H1 (cell line): ENCODE measurements around the gene SND1. TPM values are rescaled to one million over a fixed set of nuclear protein-coding genes. Genes with fewer than 3 reads are reported as not detected.

Experiments used
- CTCF ChIA-PET: fragments of 300-600 bp; sonication (Branson Sonifier 250); formaldehyde crosslinking; loops from one replicate; lab custom pipeline; 2021; ENCODE audit not compliant: partially characterized antibody; lab: Charles Lee
- POLR2A ChIA-PET: fragments of 300-600 bp; sonication (Branson Sonifier 250); formaldehyde crosslinking; loops from one replicate; lab custom pipeline; 2021; ENCODE audit warnings: inconsistent platforms; ENCODE audit not compliant: partially characterized antibody; lab: Charles Lee
- DNase-seq, 2 experiments: peaks; one replicate each; pipeline versions ENCODE4 v3.0.0 to v3.0.0-alpha.2; 2010 to 2022; ENCODE audit warnings: low spot score in 2 of 2, low read depth in 1 of 2, mixed read lengths in 1 of 2
- FAIRE-seq: peaks from 2 replicates; lab custom pipeline; 2011; peaks lifted over from hg19 to GRCh38; lab: Jason Lieb, UNC
- H2AFZ ChIP-seq: 2 replicates; pipeline ENCODE4 v1.8.1; 2012; ENCODE audit warnings: low read length, inconsistent platforms
- H2AK5ac ChIP-seq: 2 replicates; pipeline ENCODE4 v1.6.1; 2013; ENCODE audit warnings: low read depth, low read length
- H2BK120ac ChIP-seq: replicated peaks from 2 replicates; pipeline ENCODE3; 2013; ENCODE audit warnings: low read depth, low read length, inconsistent platforms
- H2BK12ac ChIP-seq: 2 replicates; pipeline ENCODE4 v1.6.1; 2013; ENCODE audit warnings: low read depth, low read length
- H2BK15ac ChIP-seq: 2 replicates; pipeline ENCODE4 v1.6.1; 2013; ENCODE audit warnings: low read length
- H2BK20ac ChIP-seq: 2 replicates; pipeline ENCODE4 v1.6.1; 2013; ENCODE audit warnings: low read length
- H2BK5ac ChIP-seq: 2 replicates; pipeline ENCODE4 v1.6.1; 2013; ENCODE audit warnings: low read depth, low read length
- H3K14ac ChIP-seq: 2 replicates; pipeline ENCODE4 v1.6.1; 2013; ENCODE audit warnings: inconsistent platforms; ENCODE audit not compliant: insufficient read length
- H3K18ac ChIP-seq: 2 replicates; pipeline ENCODE4 v1.6.1; 2013; ENCODE audit warnings: low read length; ENCODE audit errors: extremely low read depth
- H3K23ac ChIP-seq: 2 replicates; pipeline ENCODE4 v1.6.1; 2013; ENCODE audit warnings: inconsistent platforms; ENCODE audit not compliant: insufficient read length
- H3K23me2 ChIP-seq: 2 replicates; pipeline ENCODE4 v1.6.1; 2013; ENCODE audit warnings: low read depth, low read length
- H3K27ac ChIP-seq: 2 replicates; pipeline ENCODE4 v1.6.1; 2011; ENCODE audit warnings: low read depth, low read length, inconsistent platforms
- H3K27me3 ChIP-seq, 4 experiments: replicated peaks in 1 of 4; 1 replicate in 1 of 4; 2 replicates in 3 of 4; pipeline versions ENCODE4 v1.6.1 to v1.8.1; 2011 to 2013; ENCODE audit warnings: low read length in 3 of 4, mild to moderate bottlenecking in 3 of 4, inconsistent platforms in 2 of 4, mixed read lengths in 2 of 4, moderate library complexity in 1 of 4; ENCODE audit not compliant: control insufficient read depth in 3 of 4, insufficient read depth in 3 of 4; ENCODE audit errors: extremely low read depth in 1 of 4
- H3K36me3 ChIP-seq, 4 experiments: 2 replicates each; pipeline versions ENCODE4 v1.6.1 to v1.8.1; 2011 to 2013; ENCODE audit warnings: mild to moderate bottlenecking in 4 of 4, low read length in 3 of 4, moderate library complexity in 2 of 4, control low read depth in 1 of 4, inconsistent platforms in 1 of 4; ENCODE audit not compliant: insufficient read depth in 4 of 4, control insufficient read depth in 2 of 4
- H3K4ac ChIP-seq: replicated peaks from 2 replicates; pipeline ENCODE3; 2013; ENCODE audit warnings: low read length, low read depth, mixed read lengths, inconsistent platforms; ENCODE audit not compliant: insufficient read length
- H3K4me1 ChIP-seq, 4 experiments: replicated peaks in 1 of 4; 1 replicate in 1 of 4; 2 replicates in 3 of 4; pipeline versions ENCODE4 v1.6.1 to v1.8.1; 2011 to 2013; ENCODE audit warnings: low read length in 3 of 4, inconsistent platforms in 2 of 4, mixed read lengths in 1 of 4; ENCODE audit not compliant: insufficient read depth in 4 of 4, control insufficient read depth in 3 of 4
- H3K4me2 ChIP-seq, 2 experiments: 2 replicates each; pipeline versions ENCODE4 v1.6.1 to v1.8.1; 2011 to 2013; ENCODE audit warnings: low read depth in 2 of 2, low read length in 2 of 2, control low read depth in 1 of 2, inconsistent platforms in 1 of 2, mild to moderate bottlenecking in 1 of 2; ENCODE audit not compliant: insufficient read depth in 1 of 2
- H3K4me3 ChIP-seq, 4 experiments: fragments of 200-600, 300-600 bp in 1 of 4; sonication (generic), shearing (Covaris generic), sonication (Bioruptor Twin) in 1 of 4; 2 replicates each; pipeline versions ENCODE4 v1.5.1 to v1.8.1; 2011 to 2016; ENCODE audit warnings: low read length in 4 of 4, low read depth in 3 of 4, control low read depth in 2 of 4, inconsistent platforms in 2 of 4, mild to moderate bottlenecking in 2 of 4, mixed read lengths in 1 of 4, moderate library complexity in 1 of 4; ENCODE audit not compliant: insufficient read depth in 2 of 4; ENCODE audit errors: extremely low read depth in 1 of 4
- H3K56ac ChIP-seq: replicated peaks from 2 replicates; pipeline ENCODE3; 2013; ENCODE audit warnings: low read depth, mild to moderate bottlenecking, mixed read lengths, low read length, inconsistent platforms; ENCODE audit not compliant: insufficient read length
- H3K79me1 ChIP-seq: 2 replicates; pipeline ENCODE4 v1.6.1; 2013; ENCODE audit warnings: low read depth, low read length, control low read depth
- H3K79me2 ChIP-seq, 2 experiments: 2 replicates each; pipeline versions ENCODE4 v1.6.1 to v1.8.1; 2012 to 2013; ENCODE audit warnings: low read length in 2 of 2, mild to moderate bottlenecking in 2 of 2, inconsistent platforms in 1 of 2; ENCODE audit not compliant: insufficient read depth in 2 of 2, control insufficient read depth in 1 of 2
- H3K9ac ChIP-seq, 4 experiments: replicated peaks in 1 of 4; 1 replicate in 1 of 4; 2 replicates in 3 of 4; pipeline versions ENCODE4 v1.6.1 to v1.8.1; 2011 to 2013; ENCODE audit warnings: low read depth in 3 of 4, low read length in 3 of 4, control low read depth in 2 of 4, mild to moderate bottlenecking in 2 of 4, moderate library complexity in 2 of 4, inconsistent platforms in 1 of 4; ENCODE audit errors: extremely low read depth in 1 of 4
- H3K9me3 ChIP-seq, 2 experiments: 2 replicates each; pipeline versions ENCODE4 v1.6.1 to v1.8.1; 2012 to 2013; ENCODE audit warnings: mild to moderate bottlenecking in 2 of 2, moderate library complexity in 2 of 2, control low read depth in 1 of 2, inconsistent platforms in 1 of 2, low read depth in 1 of 2, low read length in 1 of 2, mixed read lengths in 1 of 2; ENCODE audit not compliant: insufficient read depth in 2 of 2
- H4K20me1 ChIP-seq, 2 experiments: replicated peaks in 1 of 2; 2 replicates each; pipeline versions ENCODE3 to v1.8.1; 2011 to 2013; ENCODE audit warnings: inconsistent platforms in 2 of 2, low read length in 2 of 2, mild to moderate bottlenecking in 1 of 2; ENCODE audit not compliant: insufficient read depth in 2 of 2, control insufficient read depth in 1 of 2
- H4K5ac ChIP-seq: 2 replicates; pipeline ENCODE4 v1.6.1; 2013; ENCODE audit warnings: low read length, low read depth, mixed read lengths, inconsistent platforms; ENCODE audit not compliant: insufficient read length
- H4K8ac ChIP-seq: 2 replicates; pipeline ENCODE4 v1.8.0; 2013; ENCODE audit warnings: mild to moderate bottlenecking, moderate library complexity, low read length, inconsistent platforms; ENCODE audit not compliant: insufficient read depth; ENCODE audit errors: extremely low read depth
- H4K91ac ChIP-seq: replicated peaks from 2 replicates; pipeline ENCODE3; 2013; ENCODE audit warnings: low read length, mixed read lengths, inconsistent platforms; ENCODE audit not compliant: insufficient read length
- GABPA ChIP-seq: IDR thresholded peaks from 2 replicates; pipeline ENCODE4 v1.6.1; 2011; ENCODE audit warnings: mild to moderate bottlenecking, low read length, moderate library complexity, borderline replicate concordance; ENCODE audit not compliant: insufficient read depth
- KDM1A ChIP-seq: fragments of 200-600, 300-600 bp; sonication (generic); IDR thresholded peaks from 2 replicates; pipeline ENCODE4 v1.7.1; 2016; ENCODE audit warnings: mild to moderate bottlenecking, low read length, borderline replicate concordance
- KDM4A ChIP-seq: IDR thresholded peaks from one replicate; pipeline ENCODE4 v1.7.1; 2012; ENCODE audit warnings: low read depth, mild to moderate bottlenecking, moderate library complexity, low read length, inconsistent platforms; ENCODE audit not compliant: severe bottlenecking
- NANOG ChIP-seq: IDR thresholded peaks from 2 replicates; pipeline ENCODE4 v1.6.1; 2011; ENCODE audit warnings: low read length, low read depth, mild to moderate bottlenecking, inconsistent platforms; ENCODE audit not compliant: insufficient read depth, poor library complexity, severe bottlenecking
- NRF1 ChIP-seq: IDR thresholded peaks from 2 replicates; pipeline ENCODE4 v1.6.1; 2011; ENCODE audit warnings: mild to moderate bottlenecking, low read depth, low read length, improper control_type of control experiment
- RBBP5 ChIP-seq: IDR thresholded peaks from 2 replicates; pipeline ENCODE4 v1.7.1; 2012; ENCODE audit warnings: low read depth, mild to moderate bottlenecking, inconsistent platforms, low read length, moderate library complexity, borderline replicate concordance
- SUZ12 ChIP-seq: fragments of 200-600 bp; sonication (generic); IDR thresholded peaks from 2 replicates; pipeline ENCODE4 v1.6.1; 2012; ENCODE audit warnings: mild to moderate bottlenecking, inconsistent platforms, low read length, moderate library complexity, mixed read lengths
- WGBS, 2 experiments: shearing (Covaris generic) in 1 of 2; methylation state at CpG; one replicate each; pipeline versions ENCODE4 v1.1.6 to v1.1.7; 2013 to 2015; ENCODE audit warnings: low lambda C conversion rate in 2 of 2, mixed read lengths in 2 of 2, inconsistent platforms in 1 of 2, low coverage in 1 of 2, missing lambda C conversion rate in 1 of 2; ENCODE audit not compliant: insufficient replicate concordance in 2 of 2, insufficient coverage in 1 of 2, insufficient read length in 1 of 2; ENCODE audit errors: extremely low coverage in 1 of 2, missing lambda C conversion rate in 1 of 2; 5-methylcytosine and 5-hydroxymethylcytosine counted together
- polyA plus RNA-seq, 7 experiments: library from polyadenylated mRNA; depleted of rRNA in 3 of 7; stranded (reverse) in 5 of 7; unstranded in 2 of 7; fragments of >200 nt in 5 of 7; fragments of 200-250 nt in 2 of 7; gene quantifications; 1 replicate in 5 of 7; 2 replicates in 1 of 7; 4 replicates in 1 of 7; pipeline versions ENCODE4 v1.2.1 to v1.2.3, GENCODE V29; 2011 to 2013; ENCODE audit warnings: missing spikeins in 2 of 7, mixed read lengths in 2 of 7
- total RNA-seq: library from RNA; stranded (reverse); fragmentation: NEBNext Ultra II Directional; extraction: Animal tissue kit (Norgen Biotek cat#: 25700); gene quantifications from 2 replicates; pipeline ENCODE4 v1.2.1, GENCODE V29; 2021
- TF ChIP-seq, protein P1 (sequence below): IDR thresholded peaks from 2 replicates; pipeline ENCODE4 v1.6.1; 2011; ENCODE audit warnings: low read length, improper control_type of control experiment
- TF ChIP-seq, protein P2 (sequence below), 3 experiments: IDR thresholded peaks; 1 replicate in 2 of 3; 2 replicates in 1 of 3; pipeline versions ENCODE4 v1.5.1 to v1.6.1; 2011; ENCODE audit warnings: low read length in 3 of 3, mild to moderate bottlenecking in 3 of 3, inconsistent platforms in 2 of 3, low read depth in 1 of 3, moderate library complexity in 1 of 3; ENCODE audit not compliant: insufficient read depth in 1 of 3; ENCODE audit errors: control extremely low read depth in 1 of 3

SND1 gene
- total and polyA plus RNA-seq, 2 of the 8 experiments (the other 6 are each of a cell fraction or from before 2014, with no cell fraction given) = 122 to 290 TPM

DNA sequence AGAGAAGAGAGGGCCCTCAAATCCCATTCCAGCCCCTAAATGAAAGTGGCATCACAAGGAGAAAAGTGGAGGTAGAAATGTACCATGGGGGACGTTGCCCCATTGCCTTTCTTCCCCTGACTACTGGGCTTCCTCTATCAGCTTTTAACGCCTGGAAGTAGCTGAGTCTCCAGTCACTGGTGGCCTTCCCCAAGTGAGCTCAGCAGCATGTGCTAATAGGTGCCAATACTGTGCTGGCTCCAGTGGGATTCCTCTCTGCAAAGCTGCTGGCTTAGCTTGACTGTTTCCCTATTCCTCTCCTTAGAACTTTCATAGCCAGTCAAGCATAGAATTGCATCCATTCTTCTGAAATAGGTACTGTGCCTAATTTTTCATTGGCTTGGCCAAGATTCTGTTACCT lies 346.7 kb downstream of the SND1 start:
- no peaks in the 10 kb centered on the region for H3K36me3 ChIP-seq

More for the DNA sequence above, 346.7 kb downstream of the SND1 start:
- H3K4me3 ChIP-seq = no peak overlapping the region
- H3K4me1 ChIP-seq = peaks cover 2 to 15% (median 8%) of the 10 kb centered on the region in 4 experiments; a peak in 5 of 7 replicates
- no peak overlapping the region for H2BK12ac ChIP-seq
- H3K27me3 ChIP-seq = no peaks in the 10 kb centered on the region
- H2AFZ ChIP-seq = no peak overlapping the region
- H2BK5ac ChIP-seq = no peak overlapping the region
- H4K91ac ChIP-seq = no peak overlapping the region
- H3K23me2 ChIP-seq = no peaks in the 10 kb centered on the region
- H4K20me1 ChIP-seq = peaks cover 0 to 4% of the 10 kb centered on the region in 2 experiments
- no peak overlapping the region for H3K23ac ChIP-seq
- WGBS, 2 experiments = 88% methylated on average over 2 of the region's 2 CpGs; no CpG with 5 or more reads in 1 of the 2 experiments
- H3K9me3 ChIP-seq = no peaks in the 10 kb centered on the region
- H3K27ac ChIP-seq = no peak overlapping the region
- no peak overlapping the region for H3K56ac ChIP-seq
- no peak overlapping the region for H2AK5ac ChIP-seq
- ChIA-PET POLR2A (no interaction called here), CTCF (interaction anchor here (1.2 to 2.3 kb wide), 2 partner anchors 11 to 112 kb away, joined by 3 to 9 read pairs; no protein-coding TSS in a partner anchor)
- no peak overlapping the region; a peak in 1 of 7 replicates for H3K9ac ChIP-seq
- no peak overlapping the region for H3K4ac ChIP-seq
- H2BK20ac ChIP-seq = no peak overlapping the region
- no peak overlapping the region for H2BK15ac ChIP-seq
- no peak overlapping the region for H3K18ac ChIP-seq
- H3K79me2 ChIP-seq = no peaks in the 10 kb centered on the region
- no peak for DNase-seq
- no peak overlapping the region for H2BK120ac ChIP-seq
- H4K8ac ChIP-seq = no peak overlapping the region
- peaks cover 4% of the 10 kb centered on the region; the same call in 1 of the 2 replicates for H3K79me1 ChIP-seq
- H3K14ac ChIP-seq = no peak overlapping the region
- H3K4me2 ChIP-seq = no peak overlapping the region
- no peak for FAIRE-seq
- no peak for TF ChIP-seq NANOG
- TF ChIP-seq GABPA = no peak
- TF ChIP-seq, protein P1, sequence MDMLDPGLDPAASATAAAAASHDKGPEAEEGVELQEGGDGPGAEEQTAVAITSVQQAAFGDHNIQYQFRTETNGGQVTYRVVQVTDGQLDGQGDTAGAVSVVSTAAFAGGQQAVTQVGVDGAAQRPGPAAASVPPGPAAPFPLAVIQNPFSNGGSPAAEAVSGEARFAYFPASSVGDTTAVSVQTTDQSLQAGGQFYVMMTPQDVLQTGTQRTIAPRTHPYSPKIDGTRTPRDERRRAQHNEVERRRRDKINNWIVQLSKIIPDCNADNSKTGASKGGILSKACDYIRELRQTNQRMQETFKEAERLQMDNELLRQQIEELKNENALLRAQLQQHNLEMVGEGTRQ = no peak
- TF ChIP-seq, protein P2, sequence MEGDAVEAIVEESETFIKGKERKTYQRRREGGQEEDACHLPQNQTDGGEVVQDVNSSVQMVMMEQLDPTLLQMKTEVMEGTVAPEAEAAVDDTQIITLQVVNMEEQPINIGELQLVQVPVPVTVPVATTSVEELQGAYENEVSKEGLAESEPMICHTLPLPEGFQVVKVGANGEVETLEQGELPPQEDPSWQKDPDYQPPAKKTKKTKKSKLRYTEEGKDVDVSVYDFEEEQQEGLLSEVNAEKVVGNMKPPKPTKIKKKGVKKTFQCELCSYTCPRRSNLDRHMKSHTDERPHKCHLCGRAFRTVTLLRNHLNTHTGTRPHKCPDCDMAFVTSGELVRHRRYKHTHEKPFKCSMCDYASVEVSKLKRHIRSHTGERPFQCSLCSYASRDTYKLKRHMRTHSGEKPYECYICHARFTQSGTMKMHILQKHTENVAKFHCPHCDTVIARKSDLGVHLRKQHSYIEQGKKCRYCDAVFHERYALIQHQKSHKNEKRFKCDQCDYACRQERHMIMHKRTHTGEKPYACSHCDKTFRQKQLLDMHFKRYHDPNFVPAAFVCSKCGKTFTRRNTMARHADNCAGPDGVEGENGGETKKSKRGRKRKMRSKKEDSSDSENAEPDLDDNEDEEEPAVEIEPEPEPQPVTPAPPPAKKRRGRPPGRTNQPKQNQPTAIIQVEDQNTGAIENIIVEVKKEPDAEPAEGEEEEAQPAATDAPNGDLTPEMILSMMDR (IDR thresholded peaks at IDR 0.05; ENCODE audit: control extremely low read depth in 1 of 3, insufficient read depth in 1 of 3, low read depth in 1 of 3, low read length in 3 of 3) = no peak
- no peak for TF ChIP-seq KDM1A
- TF ChIP-seq NRF1 = no peak
- TF ChIP-seq RBBP5 = no peak
- TF ChIP-seq KDM4A = no peak
- TF ChIP-seq SUZ12 = no peak
- H4K5ac ChIP-seq = no peak overlapping the region
